Measurements from ENCODE around the gene HDDC2. TPM values are rescaled to one million over a fixed set of nuclear protein-coding genes. Genes with fewer than 3 reads are reported as not detected.

The HDDC2 gene
- total RNA-seq, 1 donor from 2014 or later: 49.4 TPM

DNA sequence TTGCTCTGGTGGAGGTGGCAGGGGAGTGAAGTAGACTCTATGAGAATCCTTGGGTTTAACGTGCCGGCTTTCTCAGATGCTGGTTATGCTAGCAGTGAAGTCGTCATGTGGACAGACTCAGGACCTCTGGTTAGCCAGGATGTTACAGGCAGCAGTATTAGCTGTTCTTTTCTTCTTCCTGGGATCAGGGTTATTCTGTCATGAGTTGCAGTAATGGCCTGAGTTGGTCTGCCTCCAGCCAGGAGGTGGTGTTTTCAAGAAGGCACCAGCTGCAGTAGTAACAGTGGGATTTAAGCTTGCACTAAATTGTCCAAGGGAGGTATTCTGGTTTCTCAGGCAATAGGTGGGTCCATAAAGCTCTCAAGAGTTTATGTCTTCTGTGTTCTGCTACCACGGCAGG, 56.7 kb downstream of the HDDC2 start:
- Mint-ChIP-seq H3K4me1 (ENCODE audit: low read depth) (no peaks in the 10 kb centered on the region), H3K36me3 (ENCODE audit: insufficient read depth) (peaks cover 25% of the 10 kb centered on the region), H3K9me3 (ENCODE audit: low read depth) (peaks cover 36% of the 10 kb centered on the region), H3K27me3 (no peaks in the 10 kb centered on the region), H3K4me3 (ENCODE audit: low read depth) (no peak overlapping the region), H3K27ac (no peak overlapping the region)
- TF ChIP-seq, protein P1, sequence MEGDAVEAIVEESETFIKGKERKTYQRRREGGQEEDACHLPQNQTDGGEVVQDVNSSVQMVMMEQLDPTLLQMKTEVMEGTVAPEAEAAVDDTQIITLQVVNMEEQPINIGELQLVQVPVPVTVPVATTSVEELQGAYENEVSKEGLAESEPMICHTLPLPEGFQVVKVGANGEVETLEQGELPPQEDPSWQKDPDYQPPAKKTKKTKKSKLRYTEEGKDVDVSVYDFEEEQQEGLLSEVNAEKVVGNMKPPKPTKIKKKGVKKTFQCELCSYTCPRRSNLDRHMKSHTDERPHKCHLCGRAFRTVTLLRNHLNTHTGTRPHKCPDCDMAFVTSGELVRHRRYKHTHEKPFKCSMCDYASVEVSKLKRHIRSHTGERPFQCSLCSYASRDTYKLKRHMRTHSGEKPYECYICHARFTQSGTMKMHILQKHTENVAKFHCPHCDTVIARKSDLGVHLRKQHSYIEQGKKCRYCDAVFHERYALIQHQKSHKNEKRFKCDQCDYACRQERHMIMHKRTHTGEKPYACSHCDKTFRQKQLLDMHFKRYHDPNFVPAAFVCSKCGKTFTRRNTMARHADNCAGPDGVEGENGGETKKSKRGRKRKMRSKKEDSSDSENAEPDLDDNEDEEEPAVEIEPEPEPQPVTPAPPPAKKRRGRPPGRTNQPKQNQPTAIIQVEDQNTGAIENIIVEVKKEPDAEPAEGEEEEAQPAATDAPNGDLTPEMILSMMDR (IDR thresholded peaks at IDR 0.05; ENCODE audit: unreplicated experiment): no peak
- DNase-seq (ENCODE audit: low spot score, unreplicated experiment): no peak

DNA sequence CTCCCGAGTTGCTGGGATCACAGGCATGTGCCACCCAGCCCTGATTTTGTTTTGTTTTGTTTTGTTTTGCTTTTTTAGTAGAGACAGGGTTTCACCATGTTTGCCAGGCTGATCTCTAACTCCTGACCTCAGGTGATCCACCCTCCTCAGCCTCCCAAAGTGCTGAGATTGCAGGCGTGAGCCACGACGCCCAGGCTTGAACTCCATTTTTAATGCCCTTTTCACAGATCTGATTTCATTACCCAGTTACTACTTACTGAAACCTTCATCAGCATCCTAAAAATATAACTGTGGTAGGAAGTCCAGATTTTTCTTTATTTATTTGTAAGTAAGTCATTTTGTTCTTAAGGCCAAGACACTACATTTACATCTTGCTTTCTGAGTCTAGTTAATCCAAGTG, 64.0 kb downstream of the HDDC2 start:
- Mint-ChIP-seq H3K36me3 (ENCODE audit: insufficient read depth) (peaks cover 30% of the 10 kb centered on the region), H3K9me3 (ENCODE audit: low read depth) (peaks cover 36% of the 10 kb centered on the region), H3K27me3 (no peaks in the 10 kb centered on the region), H3K4me3 (ENCODE audit: low read depth) (no peak overlapping the region), H3K27ac (no peak overlapping the region), H3K4me1 (ENCODE audit: low read depth) (peaks cover 8% of the 10 kb centered on the region)
- TF ChIP-seq, protein P1 (IDR thresholded peaks at IDR 0.05; ENCODE audit: unreplicated experiment): no peak
- no peak for DNase-seq (ENCODE audit: low spot score, unreplicated experiment)

DNA sequence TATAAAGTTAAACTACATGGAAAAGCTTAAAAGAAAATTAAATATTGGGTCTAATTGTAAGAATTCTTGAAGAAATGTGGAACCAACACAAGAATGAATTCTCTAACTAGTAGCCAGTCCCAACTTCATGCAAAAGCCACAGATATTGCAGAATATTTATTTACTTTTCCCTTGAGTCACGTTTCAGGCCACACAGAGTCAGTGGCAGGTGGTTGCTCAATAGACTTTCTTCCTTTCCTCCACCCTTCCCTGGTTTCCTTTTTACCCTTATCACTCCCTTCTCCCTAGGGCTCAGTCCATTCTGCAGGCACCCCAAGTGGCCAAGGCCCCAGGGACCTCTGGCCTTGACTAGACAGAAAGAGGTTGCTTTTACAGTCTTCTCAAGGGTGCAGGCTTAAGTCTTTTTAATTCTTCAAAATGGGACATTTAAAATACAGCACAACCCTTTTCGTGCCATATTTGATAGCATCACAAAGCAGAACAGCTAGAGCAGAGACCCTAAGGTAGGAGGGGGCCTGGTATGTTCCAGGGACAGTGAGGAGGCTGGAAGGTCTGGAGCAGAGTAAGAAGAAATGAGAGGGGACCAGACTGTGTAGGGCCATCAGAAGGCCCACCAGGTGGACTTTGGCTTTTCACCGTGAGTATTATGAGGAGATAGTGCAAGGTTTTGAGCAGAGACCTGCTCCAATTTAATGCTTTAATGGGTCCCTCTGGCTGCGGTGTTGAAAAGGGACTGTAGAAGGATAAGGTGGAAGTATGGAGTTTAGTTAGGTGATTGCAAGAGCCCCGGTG, 65.0 kb downstream of the HDDC2 start:
- no peak for DNase-seq (ENCODE audit: low spot score, unreplicated experiment)

DNA sequence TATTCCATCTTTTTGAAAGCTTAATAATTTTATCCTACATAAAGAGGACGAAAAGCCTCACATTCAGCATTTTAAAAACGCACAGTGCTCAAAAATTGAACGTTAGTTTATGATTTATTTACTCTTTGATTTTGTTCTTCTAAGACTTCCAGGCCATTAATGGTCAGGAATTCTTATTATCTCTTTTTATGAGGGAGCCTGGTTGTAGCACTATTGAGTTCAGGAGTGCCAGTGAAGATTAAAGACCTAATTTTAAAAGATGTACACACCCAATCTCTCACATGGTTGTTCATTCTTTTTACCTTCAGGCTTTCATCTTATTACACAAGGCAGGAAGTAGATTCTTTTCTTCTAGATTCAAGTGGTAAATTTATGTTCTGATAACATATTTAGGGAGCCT, 68.6 kb downstream of the HDDC2 start:
- TF ChIP-seq, protein P1 (IDR thresholded peaks at IDR 0.05; ENCODE audit: unreplicated experiment): no peak
- Mint-ChIP-seq H3K36me3 (ENCODE audit: insufficient read depth) (peaks cover 3% of the 10 kb centered on the region), H3K27me3 (no peaks in the 10 kb centered on the region), H3K4me1 (ENCODE audit: low read depth) (peaks cover 10% of the 10 kb centered on the region), H3K9me3 (ENCODE audit: low read depth) (no peaks in the 10 kb centered on the region), H3K27ac (no peak overlapping the region), H3K4me3 (ENCODE audit: low read depth) (no peak overlapping the region)
- DNase-seq (ENCODE audit: low spot score, unreplicated experiment): no peak

More for the DNA sequence above, 65.0 kb downstream of the HDDC2 start:
- no peaks in the 10 kb centered on the region for H3K27me3 Mint-ChIP-seq
- H3K27ac Mint-ChIP-seq: no peak overlapping the region
- TF ChIP-seq, protein P1 (IDR thresholded peaks at IDR 0.05; ENCODE audit: unreplicated experiment): no peak
- H3K36me3 Mint-ChIP-seq (ENCODE audit: insufficient read depth): peaks cover 22% of the 10 kb centered on the region
- H3K4me1 Mint-ChIP-seq (ENCODE audit: low read depth): peaks cover 10% of the 10 kb centered on the region
- H3K4me3 Mint-ChIP-seq (ENCODE audit: low read depth): no peak overlapping the region
- peaks cover 26% of the 10 kb centered on the region for H3K9me3 Mint-ChIP-seq (ENCODE audit: low read depth)

DNA sequence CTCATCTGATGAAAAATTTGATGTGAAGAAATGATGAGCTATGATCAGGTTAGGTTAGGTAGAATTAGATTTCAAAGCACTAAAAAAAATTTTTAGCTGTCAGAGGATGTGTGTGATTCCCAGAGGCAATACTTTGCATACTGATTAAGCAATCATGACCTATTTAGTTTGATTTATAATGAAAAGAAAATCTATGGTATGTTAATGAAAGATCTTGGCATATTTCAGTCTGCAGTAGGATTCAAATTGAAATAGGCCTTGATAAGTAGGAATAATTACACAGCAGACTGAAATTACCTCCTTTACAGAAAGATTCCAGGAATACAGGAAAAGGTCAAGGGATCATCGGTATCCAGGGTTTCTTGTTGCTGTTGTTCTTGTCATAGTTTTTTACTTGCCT, 69.3 kb downstream of the HDDC2 start:
- no peak overlapping the region for H3K27ac Mint-ChIP-seq
- no peak overlapping the region for H3K4me3 Mint-ChIP-seq (ENCODE audit: low read depth)
- TF ChIP-seq, protein P1 (IDR thresholded peaks at IDR 0.05; ENCODE audit: unreplicated experiment): no peak
- no peaks in the 10 kb centered on the region for H3K9me3 Mint-ChIP-seq (ENCODE audit: low read depth)
- peaks cover 10% of the 10 kb centered on the region for H3K4me1 Mint-ChIP-seq (ENCODE audit: low read depth)
- no peaks in the 10 kb centered on the region for H3K27me3 Mint-ChIP-seq
- DNase-seq (ENCODE audit: low spot score, unreplicated experiment): no peak
- peaks cover 3% of the 10 kb centered on the region for H3K36me3 Mint-ChIP-seq (ENCODE audit: insufficient read depth)
